Measurements from ENCODE around the gene LYPD6. TPM values are rescaled to one million over a fixed set of nuclear protein-coding genes. Genes with fewer than 3 reads are reported as not detected.

The LYPD6 gene
- total RNA-seq, 2 experiments from 2014 or later, result not detected

- no peak overlapping the region for H3K4me3 ChIP-seq (ENCODE audit: low read depth, low read length, poor library complexity, severe bottlenecking)
- H3K36me3 ChIP-seq (ENCODE audit: insufficient read depth, low read length), result no peaks in the 10 kb centered on the region
- POLR2A ChIA-PET, result no interaction called here
- no peak overlapping the region for H2AFZ ChIP-seq (ENCODE audit: low read length)
- intact Hi-C loops (cut with micrococcal nuclease; ENCODE audit: unreplicated experiment), result no loop called here
- no peaks in the 10 kb centered on the region for H3K9me2 ChIP-seq (ENCODE audit: insufficient read depth, low read length)
- H3K9me3 ChIP-seq (ENCODE audit: low read length), result no peaks in the 10 kb centered on the region
- no TSS peak for BruUV-seq (replicated peaks)
- CTCF ChIA-PET (ENCODE audit: unreplicated experiment), result no interaction called here
- no peak for DNase-seq (ENCODE audit: low spot score)
- no peaks in the 10 kb centered on the region for H4K20me1 ChIP-seq (ENCODE audit: insufficient read depth, low read length)
- no peak overlapping the region for H3K27ac ChIP-seq (ENCODE audit: low read depth, low read length, poor library complexity, severe bottlenecking)
- H3K79me2 ChIP-seq (ENCODE audit: insufficient read depth, low read depth, low read length), result no peaks in the 10 kb centered on the region
- TF ChIP-seq EZH2phosphoT487 (IDR thresholded peaks at IDR 0.05; ENCODE audit: borderline replicate concordance, low read depth, low read length), result no peak
- no peak for TF ChIP-seq CTCF (conservative IDR thresholded peaks at IDR 0.05; ENCODE audit: low read length)
- H3K4me2 ChIP-seq (ENCODE audit: low read length), result no peak overlapping the region
- no peaks in the 10 kb centered on the region for H3K4me1 ChIP-seq (ENCODE audit: insufficient read depth, low read length, poor library complexity, severe bottlenecking)
Observed at GRCh38 chr2:149383340-149383739, 53.0 kb downstream of the LYPD6 start.

GRCh38 chr2:149385350-149385749, 55.0 kb downstream of the LYPD6 start:
- Histone ChIP-seq H3K79me2 (ENCODE audit: insufficient read depth, low read depth, low read length) (no peaks in the 10 kb centered on the region), H3K4me3 (ENCODE audit: low read depth, low read length, poor library complexity, severe bottlenecking) (no peak overlapping the region), H3K4me1 (ENCODE audit: insufficient read depth, low read length, poor library complexity, severe bottlenecking) (no peaks in the 10 kb centered on the region), H4K20me1 (ENCODE audit: insufficient read depth, low read length) (no peaks in the 10 kb centered on the region), H3K4me2 (ENCODE audit: low read length) (no peak overlapping the region), H3K9me3 (ENCODE audit: low read length) (no peaks in the 10 kb centered on the region), H2AFZ (ENCODE audit: low read length) (no peak overlapping the region), H3K27ac (ENCODE audit: low read depth, low read length, poor library complexity, severe bottlenecking) (no peak overlapping the region), H3K36me3 (ENCODE audit: insufficient read depth, low read length) (no peaks in the 10 kb centered on the region), H3K9me2 (ENCODE audit: insufficient read depth, low read length) (no peaks in the 10 kb centered on the region)
- intact Hi-C loops (cut with micrococcal nuclease; ENCODE audit: unreplicated experiment), result no loop called here
- POLR2A ChIA-PET, result no interaction called here
- CTCF ChIA-PET (ENCODE audit: unreplicated experiment), result no interaction called here
- TF ChIP-seq CTCF (conservative IDR thresholded peaks at IDR 0.05; ENCODE audit: low read length) (no peak), EZH2phosphoT487 (IDR thresholded peaks at IDR 0.05; ENCODE audit: borderline replicate concordance, low read depth, low read length) (no peak)
- no TSS peak for BruUV-seq (replicated peaks)
- DNase-seq (ENCODE audit: low spot score), result no peak

- H3K4me1 ChIP-seq (ENCODE audit: insufficient read depth, low read length, poor library complexity, severe bottlenecking), result no peaks in the 10 kb centered on the region
- TF ChIP-seq CTCF (conservative IDR thresholded peaks at IDR 0.05; ENCODE audit: low read length), result no peak
- no peak for TF ChIP-seq EZH2phosphoT487 (IDR thresholded peaks at IDR 0.05; ENCODE audit: borderline replicate concordance, low read depth, low read length)
- H3K4me3 ChIP-seq (ENCODE audit: low read depth, low read length, poor library complexity, severe bottlenecking), result no peak overlapping the region
- H3K79me2 ChIP-seq (ENCODE audit: insufficient read depth, low read depth, low read length), result no peaks in the 10 kb centered on the region
- CTCF ChIA-PET (ENCODE audit: unreplicated experiment), result no interaction called here
- H2AFZ ChIP-seq (ENCODE audit: low read length), result no peak overlapping the region
- no peak overlapping the region for H3K4me2 ChIP-seq (ENCODE audit: low read length)
- no peaks in the 10 kb centered on the region for H3K9me2 ChIP-seq (ENCODE audit: insufficient read depth, low read length)
- DNase-seq (ENCODE audit: low spot score), result no peak
- no peak overlapping the region for H3K27ac ChIP-seq (ENCODE audit: low read depth, low read length, poor library complexity, severe bottlenecking)
- BruUV-seq (replicated peaks), result no TSS peak
- POLR2A ChIA-PET, result no interaction called here
- H4K20me1 ChIP-seq (ENCODE audit: insufficient read depth, low read length), result no peaks in the 10 kb centered on the region
- intact Hi-C loops (cut with micrococcal nuclease; ENCODE audit: unreplicated experiment), result no loop called here
- no peaks in the 10 kb centered on the region for H3K36me3 ChIP-seq (ENCODE audit: insufficient read depth, low read length)
- no peaks in the 10 kb centered on the region for H3K9me3 ChIP-seq (ENCODE audit: low read length)
Observed at GRCh38 chr2:149387411-149387810, 57.0 kb downstream of the LYPD6 start.

Data from OCI-LY7 (cell line).